Measurements from ENCODE around the gene PNLDC1. TPM values are rescaled to one million over a fixed set of nuclear protein-coding genes. Genes with fewer than 3 reads are reported as not detected.

The PNLDC1 gene
- total and polyA plus RNA-seq, 9 of the 15 experiments (the other 6 are each of a cell fraction or from before 2014, with no cell fraction given): 0.12 TPM; not detected in 8

DNA sequence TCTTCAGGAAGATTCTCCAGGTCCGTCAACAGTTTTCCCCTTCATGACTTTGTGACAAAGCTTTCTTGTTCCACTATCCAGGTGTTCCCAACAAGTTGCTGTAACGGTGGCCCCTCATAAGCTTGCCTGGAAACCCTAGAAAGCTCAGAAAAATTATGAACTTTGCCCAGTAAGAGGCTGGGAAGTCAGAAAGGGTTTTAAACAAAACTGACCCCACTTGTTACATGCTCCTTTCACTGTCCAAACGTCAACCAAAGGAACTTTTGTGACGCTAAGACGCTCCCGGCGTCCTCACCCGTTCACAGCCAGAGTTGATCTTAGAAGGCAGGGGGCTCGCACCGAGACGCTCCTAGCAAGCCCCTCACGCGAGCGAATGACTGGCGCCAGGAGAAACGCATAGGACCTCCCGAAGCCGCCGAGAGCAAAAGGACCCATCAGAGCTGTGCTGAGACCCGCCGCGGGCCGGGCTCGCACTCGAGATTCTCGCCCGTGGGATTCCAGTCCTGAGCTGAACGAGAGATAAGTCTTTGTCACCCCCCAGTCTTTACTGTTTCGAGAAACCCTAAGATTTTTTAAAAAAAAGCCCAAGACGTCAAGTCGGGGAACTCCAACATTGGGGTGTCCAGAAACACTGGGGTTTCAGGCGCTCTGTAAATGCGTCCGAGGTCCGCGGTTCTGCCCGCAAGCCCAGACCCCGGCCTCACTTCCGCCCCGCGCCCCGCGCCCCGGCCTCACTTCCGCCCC lies 38.8 kb upstream of the PNLDC1 start (continued):
- TF ChIP-seq, protein P1, sequence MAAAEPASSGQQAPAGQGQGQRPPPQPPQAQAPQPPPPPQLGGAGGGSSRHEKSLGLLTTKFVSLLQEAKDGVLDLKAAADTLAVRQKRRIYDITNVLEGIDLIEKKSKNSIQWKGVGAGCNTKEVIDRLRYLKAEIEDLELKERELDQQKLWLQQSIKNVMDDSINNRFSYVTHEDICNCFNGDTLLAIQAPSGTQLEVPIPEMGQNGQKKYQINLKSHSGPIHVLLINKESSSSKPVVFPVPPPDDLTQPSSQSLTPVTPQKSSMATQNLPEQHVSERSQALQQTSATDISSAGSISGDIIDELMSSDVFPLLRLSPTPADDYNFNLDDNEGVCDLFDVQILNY (CRISPR knock-in tag; IDR thresholded peaks at IDR 0.05): no peak
- TF ChIP-seq ZNF766 (CRISPR knock-in tag; conservative IDR thresholded peaks at IDR 0.05) (0 out of 2 replicates have a peak, but pooled peaks have one; percentile 31), OTX1 (CRISPR knock-in tag; IDR thresholded peaks at IDR 0.05) (peak; percentile 72; the same call in 1 of the 2 replicates), ERF (CRISPR knock-in tag; IDR thresholded peaks at IDR 0.05) (0 out of 2 replicates have a peak, but pooled peaks have one; percentile 76), BACH1 (tag; IDR thresholded peaks at IDR 0.05) (no peak), RBM22 (IDR thresholded peaks at IDR 0.05; ENCODE audit: low read depth, low read length, poor library complexity, severe bottlenecking) (no peak), TAF9B (IDR thresholded peaks at IDR 0.05; ENCODE audit: partially characterized antibody) (no peak), NUFIP1 (IDR thresholded peaks at IDR 0.05; ENCODE audit: partially characterized antibody) (no peak)
- TF ChIP-seq, protein P2, sequence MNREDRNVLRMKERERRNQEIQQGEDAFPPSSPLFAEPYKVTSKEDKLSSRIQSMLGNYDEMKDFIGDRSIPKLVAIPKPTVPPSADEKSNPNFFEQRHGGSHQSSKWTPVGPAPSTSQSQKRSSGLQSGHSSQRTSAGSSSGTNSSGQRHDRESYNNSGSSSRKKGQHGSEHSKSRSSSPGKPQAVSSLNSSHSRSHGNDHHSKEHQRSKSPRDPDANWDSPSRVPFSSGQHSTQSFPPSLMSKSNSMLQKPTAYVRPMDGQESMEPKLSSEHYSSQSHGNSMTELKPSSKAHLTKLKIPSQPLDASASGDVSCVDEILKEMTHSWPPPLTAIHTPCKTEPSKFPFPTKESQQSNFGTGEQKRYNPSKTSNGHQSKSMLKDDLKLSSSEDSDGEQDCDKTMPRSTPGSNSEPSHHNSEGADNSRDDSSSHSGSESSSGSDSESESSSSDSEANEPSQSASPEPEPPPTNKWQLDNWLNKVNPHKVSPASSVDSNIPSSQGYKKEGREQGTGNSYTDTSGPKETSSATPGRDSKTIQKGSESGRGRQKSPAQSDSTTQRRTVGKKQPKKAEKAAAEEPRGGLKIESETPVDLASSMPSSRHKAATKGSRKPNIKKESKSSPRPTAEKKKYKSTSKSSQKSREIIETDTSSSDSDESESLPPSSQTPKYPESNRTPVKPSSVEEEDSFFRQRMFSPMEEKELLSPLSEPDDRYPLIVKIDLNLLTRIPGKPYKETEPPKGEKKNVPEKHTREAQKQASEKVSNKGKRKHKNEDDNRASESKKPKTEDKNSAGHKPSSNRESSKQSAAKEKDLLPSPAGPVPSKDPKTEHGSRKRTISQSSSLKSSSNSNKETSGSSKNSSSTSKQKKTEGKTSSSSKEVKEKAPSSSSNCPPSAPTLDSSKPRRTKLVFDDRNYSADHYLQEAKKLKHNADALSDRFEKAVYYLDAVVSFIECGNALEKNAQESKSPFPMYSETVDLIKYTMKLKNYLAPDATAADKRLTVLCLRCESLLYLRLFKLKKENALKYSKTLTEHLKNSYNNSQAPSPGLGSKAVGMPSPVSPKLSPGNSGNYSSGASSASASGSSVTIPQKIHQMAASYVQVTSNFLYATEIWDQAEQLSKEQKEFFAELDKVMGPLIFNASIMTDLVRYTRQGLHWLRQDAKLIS (CRISPR knock-in tag; IDR thresholded peaks at IDR 0.05): 0 out of 2 replicates have a peak, but pooled peaks have one; percentile 29
- TF ChIP-seq, protein P3, sequence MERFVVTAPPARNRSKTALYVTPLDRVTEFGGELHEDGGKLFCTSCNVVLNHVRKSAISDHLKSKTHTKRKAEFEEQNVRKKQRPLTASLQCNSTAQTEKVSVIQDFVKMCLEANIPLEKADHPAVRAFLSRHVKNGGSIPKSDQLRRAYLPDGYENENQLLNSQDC (CRISPR knock-in tag; IDR thresholded peaks at IDR 0.05): no peak
- TF ChIP-seq, protein P4, sequence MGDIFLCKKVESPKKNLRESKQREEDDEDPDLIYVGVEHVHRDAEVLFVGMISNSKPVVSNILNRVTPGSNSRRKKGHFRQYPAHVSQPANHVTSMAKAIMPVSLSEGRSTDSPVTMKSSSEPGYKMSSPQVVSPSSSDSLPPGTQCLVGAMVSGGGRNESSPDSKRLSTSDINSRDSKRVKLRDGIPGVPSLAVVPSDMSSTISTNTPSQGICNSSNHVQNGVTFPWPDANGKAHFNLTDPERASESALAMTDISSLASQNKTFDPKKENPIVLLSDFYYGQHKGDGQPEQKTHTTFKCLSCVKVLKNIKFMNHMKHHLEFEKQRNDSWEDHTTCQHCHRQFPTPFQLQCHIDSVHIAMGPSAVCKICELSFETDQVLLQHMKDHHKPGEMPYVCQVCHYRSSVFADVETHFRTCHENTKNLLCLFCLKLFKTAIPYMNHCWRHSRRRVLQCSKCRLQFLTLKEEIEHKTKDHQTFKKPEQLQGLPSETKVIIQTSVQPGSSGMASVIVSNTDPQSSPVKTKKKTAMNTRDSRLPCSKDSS (IDR thresholded peaks at IDR 0.05; ENCODE audit: low read depth, partially characterized antibody): no peak
- TF ChIP-seq, protein P5, sequence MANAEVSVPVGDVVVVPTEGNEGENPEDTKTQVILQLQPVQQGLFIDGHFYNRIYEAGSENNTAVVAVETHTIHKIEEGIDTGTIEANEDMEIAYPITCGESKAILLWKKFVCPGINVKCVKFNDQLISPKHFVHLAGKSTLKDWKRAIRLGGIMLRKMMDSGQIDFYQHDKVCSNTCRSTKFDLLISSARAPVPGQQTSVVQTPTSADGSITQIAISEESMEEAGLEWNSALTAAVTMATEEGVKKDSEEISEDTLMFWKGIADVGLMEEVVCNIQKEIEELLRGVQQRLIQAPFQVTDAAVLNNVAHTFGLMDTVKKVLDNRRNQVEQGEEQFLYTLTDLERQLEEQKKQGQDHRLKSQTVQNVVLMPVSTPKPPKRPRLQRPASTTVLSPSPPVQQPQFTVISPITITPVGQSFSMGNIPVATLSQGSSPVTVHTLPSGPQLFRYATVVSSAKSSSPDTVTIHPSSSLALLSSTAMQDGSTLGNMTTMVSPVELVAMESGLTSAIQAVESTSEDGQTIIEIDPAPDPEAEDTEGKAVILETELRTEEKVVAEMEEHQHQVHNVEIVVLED (CRISPR knock-in tag; IDR thresholded peaks at IDR 0.05): peak; percentile 48; the same call in 1 of the 2 replicates
